Effector CD4-positive, alpha-beta T cell (primary cell): ENCODE data around the gene MTMR11.

Experiments
- DNase-seq: peaks from one replicate; pipeline ENCODE4 v3.0.0-alpha.2; 2020

The MTMR11 gene

DNA sequence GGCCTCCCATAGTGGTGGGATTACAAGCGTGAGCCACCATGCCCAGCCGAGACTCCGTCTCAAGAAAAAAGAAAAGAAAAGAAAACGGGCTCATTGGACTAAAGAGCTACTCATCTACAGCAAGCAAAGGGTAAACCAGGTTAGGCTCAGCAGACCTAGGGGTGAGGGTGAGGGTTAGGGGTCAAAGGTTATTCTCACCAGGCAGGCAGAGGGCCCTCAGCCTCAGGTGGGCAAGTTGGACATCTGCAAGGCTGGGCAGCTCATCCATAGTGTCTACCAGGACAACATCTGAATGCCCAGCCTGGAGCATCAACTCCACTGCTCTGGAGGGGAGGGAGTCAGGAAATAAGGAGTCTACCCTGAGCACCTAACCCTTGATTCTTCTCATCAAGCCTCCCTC lies 3.5 kb downstream of the MTMR11 start:
- DNase-seq, result no peak

DNA sequence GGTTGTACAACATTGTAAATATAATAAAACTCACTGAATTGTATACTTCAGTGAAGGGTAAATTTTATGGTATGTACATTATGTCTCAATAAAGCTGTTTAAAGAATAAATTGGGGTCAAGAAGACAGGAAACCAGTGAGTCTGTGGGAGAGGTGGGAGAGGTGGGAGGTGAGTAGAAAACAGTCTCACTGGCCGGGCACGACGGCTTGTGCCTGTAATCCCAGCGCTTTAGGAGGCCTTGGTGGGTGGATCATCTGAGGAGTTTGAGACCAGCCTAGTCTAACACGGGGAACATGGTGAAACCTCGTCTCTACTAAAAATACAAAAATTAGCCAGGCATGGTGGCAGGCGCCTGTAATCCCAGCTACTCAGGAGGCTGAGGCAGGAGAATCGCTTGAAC lies 4.2 kb downstream of the MTMR11 start:
- DNase-seq, result no peak

DNA sequence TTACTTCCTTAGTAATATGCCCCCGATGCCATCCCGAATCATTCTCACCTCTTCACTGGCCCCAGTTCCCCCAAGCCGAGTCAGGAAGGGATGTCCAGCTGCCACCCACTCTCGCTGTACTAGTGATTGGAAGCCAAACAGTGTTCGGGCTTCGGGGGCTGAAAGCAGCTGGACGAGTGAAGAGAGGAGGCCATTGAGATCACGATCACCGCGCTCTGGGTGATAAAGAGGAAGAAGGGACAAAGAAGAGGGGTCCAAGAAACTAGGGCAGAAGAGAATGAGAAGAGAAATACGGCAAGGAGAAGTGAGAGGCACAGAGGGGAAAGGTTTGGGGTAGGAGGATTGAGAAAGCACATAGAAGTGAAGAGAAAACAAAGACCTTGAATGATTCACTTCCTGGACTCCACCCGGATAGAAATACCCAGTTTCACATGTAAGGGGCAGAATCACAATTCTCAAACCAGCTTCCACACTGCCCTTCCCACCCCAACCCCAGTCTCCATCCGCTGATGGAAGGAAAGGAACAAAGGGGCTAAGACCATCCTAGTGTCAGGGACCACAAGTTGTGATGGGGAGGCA lies 5.4 kb downstream of the MTMR11 start:
- no peak for DNase-seq

DNA sequence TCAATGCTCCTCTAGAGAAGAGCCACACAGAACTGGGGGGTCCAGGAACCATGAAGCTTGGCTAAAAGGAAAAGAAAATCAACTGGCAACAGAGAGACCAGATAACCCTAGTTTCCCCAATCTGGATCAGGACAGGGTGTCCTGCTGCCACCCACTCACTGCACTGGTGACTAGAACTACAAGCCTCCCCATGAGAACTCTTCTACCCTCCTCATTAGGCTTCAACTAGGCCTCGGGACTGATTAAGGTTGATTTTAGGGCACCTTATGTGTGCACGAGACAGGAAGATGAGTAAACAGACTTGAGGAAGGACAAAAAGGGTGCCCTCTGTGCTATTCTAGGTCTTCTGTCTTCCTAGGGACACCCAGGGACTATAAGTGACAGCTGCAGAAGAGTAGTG lies 6.8 kb downstream of the MTMR11 start:
- DNase-seq, result no peak

DNA sequence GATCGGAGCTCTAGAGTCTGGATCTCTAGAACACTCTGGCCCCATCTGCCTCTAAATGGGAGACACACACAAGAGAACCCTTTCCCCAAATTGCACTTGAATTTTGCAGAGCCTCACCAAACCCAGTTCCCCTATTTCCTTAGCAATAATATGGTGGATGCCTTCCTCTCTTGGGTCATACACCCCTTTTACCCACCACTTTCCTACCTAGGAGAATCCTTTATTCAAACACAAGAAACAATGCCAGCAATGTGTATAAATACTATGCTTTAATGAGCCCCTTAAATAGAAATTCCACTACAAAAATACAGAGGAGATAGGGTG lies 8.3 kb downstream of the MTMR11 start:
- no peak for DNase-seq

DNA sequence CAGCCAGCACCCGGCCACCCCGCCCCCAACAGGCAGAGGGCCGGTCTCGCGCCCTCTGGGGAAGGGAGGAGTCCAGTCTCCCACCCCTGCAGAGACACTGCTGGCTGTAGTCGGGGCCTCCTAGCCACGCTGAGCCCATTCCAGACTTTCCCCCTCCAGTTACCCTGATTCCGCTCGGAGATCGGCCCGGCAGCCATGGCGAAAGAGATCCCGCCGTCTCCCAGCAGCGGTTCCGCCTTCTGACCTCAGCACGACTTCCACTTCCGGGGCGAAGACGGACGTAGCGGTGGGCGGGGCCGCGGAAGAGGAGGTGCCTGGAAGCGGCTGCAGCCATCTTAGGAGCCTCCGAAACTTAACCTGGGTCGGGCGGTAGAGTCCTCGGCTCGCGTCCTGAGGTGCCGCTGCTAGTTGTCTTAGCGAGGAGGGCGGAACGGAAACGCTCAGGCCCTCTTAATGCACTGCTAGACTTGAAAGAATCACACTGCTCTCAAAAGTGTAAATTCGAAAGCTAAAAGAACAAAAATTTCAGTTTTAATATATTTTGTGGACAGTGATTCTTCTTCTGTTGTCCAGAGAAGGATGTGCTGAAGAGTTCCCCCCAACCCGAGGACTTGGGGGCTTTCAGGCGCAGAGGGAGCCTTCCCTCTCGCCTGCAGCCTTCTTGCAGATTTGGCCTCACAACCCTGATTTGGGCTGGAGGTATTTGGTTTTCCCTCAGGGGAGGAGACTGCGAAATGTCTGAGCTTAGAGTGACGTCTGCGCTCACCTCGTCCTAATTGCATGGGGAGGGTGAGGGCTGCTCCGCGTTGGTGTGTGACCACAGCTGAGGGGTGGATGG lies 8.9 kb downstream of the MTMR11 start, which contains the start of gene SF3B4:
Gene SF3B4, minus strand, starts transcription at position 241 of the 838 bp plus-strand sequence. Its CDS starts 44 bp downstream, at position 197.
- peak; percentile 93 for DNase-seq

DNA sequence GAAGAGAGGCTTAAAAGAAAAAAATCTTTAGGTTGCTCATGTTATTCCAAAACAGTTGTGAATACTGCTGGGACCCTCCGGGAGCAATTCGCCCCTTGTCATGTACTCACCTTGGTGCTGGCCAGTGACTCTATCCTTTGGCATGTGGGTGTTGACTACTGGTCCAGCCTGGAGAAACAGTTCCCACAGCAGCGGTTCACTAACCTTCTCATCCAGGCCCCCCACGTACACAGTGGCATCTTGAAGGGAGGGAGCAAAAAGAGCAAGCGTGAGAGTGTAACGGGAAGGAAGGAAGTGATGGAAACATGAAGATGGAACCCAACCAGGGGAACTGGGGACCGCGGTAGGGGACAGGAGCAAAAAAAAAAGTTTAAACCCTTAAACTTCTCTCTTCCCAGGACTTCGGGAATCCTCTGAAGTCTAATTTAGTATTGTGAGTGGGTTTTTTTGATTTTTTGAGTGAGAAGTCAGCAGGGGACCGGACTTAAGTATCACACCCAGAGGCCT lies 9.6 kb downstream of the MTMR11 start:
- DNase-seq, result no peak

DNA sequence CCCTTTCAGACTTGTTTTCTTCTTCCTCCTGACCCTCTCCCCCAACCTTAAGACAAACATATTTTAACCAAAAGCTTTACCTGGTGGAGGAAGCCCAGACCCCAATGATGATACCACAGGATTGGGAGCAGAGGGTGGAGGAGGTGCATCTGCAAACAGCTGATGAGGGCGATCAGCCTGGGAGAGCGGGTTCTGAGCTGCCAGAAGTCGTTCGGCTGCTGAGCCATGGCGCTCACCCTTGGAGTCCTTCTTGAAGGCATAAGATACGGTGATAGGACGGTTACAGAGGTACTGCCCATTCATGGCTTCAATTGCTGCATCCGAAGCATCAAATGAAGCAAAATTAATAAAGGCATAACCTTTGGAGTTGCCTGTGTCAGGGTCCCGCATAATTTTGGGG lies 10.4 kb downstream of the MTMR11 start:
- no peak for DNase-seq

DNA sequence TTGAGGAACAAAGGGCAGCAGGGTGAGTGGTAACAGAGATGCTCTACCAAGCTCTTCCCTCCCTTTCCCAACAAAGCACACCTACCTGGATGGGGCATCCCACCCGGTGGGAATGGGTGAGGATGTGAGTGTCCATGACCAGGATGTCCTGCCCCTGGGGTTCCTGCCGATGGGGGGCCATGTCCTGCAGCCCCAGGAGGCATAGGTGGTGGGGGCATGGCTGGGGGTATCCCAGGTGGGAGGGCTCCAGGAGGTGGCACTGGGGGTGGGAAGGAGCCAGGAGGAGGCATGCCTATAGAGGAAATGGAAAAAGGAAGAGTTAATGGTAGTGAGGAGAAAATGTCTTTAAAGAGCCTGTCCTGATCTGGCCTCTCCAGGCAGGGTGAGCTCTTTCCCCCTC lies 10.9 kb downstream of the MTMR11 start:
- no peak for DNase-seq

DNA sequence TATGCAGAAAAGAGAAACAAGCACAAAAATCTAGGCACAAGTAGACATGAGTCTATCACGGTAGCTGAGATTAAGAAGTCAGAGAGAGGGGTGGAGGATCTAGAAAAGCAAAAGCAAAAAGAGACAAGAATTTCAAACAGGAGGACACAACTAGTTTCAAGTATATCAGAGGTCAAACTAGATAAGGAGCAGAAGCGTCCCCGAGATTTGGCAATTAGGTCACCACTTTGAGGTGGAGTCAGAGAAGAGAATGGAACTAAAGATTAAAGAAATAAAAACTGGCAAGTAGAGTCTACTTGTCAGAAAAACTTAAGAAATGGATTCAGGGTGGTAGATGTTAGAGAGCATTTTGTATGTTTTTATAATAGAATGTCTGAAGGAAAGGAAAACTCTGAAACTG lies 11.3 kb downstream of the MTMR11 start:
- DNase-seq, result no peak

DNA sequence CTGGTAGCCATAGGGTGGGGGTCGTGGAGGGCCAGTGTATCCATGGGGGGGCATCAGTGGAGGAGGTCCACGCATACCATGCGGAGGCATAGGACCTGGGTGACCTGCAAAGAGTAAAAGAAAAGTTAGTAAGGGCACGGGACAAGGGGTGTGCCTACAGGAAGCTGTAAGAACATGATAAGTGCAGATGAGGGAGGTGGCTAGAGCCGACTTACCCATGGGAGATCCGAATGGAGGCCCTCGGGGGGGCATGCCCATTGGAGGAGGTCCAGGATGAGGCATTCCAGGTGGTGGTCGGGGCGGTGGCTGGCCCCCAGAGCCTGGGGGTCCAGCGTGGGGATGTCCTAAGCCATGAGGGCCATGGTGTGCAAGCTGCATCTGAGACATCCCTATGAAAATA lies 13.1 kb downstream of the MTMR11 start:
- DNase-seq, result no peak

DNA sequence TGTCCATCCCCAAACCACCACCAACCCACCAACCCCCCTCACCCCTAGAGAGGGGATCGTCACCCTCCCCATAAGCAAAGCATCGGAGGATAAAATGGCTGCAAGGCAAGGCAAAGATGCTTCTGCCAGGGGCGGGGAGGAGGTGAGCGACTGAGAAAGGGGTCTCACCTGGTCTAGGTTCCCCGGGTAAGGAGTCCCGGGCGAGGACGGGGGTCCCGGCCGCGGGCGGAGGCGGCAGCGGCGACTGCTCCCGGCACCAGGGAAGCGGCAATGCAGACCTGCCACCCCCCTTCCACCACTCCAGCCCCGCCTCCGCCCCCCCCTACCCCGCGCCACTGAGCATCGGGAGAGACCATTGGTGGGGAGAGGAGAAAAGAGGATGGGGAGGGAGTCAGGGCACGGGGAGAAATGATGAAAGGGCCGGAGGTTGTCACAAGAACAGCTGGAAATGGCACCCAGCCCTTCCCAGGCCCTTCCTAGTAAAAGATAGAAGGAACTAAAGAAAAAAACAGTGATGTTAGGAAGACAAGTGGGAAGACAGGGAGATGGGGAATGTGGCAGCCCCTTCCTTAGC lies 19.0 kb downstream of the MTMR11 start, which contains the start of gene SV2A:
Gene SV2A, minus strand, starts transcription at position 274 of the 574 bp plus-strand sequence. CDS start 4,004 bp downstream, outside the sequence.
- DNase-seq, result peak; percentile 27

DNA sequence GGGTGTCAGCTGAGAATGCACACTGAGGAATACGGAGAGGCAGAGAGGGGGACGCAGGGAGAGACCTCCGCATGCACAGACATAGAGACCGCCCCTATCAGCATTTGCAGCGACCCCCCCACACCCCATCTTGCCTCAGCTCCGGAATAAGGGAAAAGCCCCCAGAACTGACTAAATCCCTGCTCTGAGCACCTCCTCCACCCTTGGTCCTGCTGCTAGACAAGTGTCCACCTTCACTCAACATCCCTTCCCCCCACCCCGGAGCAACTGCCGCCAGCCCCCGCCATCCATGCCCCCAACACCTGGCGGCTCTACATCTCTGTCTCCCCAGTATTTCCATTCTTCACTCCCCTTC lies 19.8 kb downstream of the MTMR11 start:
- no peak for DNase-seq

DNA sequence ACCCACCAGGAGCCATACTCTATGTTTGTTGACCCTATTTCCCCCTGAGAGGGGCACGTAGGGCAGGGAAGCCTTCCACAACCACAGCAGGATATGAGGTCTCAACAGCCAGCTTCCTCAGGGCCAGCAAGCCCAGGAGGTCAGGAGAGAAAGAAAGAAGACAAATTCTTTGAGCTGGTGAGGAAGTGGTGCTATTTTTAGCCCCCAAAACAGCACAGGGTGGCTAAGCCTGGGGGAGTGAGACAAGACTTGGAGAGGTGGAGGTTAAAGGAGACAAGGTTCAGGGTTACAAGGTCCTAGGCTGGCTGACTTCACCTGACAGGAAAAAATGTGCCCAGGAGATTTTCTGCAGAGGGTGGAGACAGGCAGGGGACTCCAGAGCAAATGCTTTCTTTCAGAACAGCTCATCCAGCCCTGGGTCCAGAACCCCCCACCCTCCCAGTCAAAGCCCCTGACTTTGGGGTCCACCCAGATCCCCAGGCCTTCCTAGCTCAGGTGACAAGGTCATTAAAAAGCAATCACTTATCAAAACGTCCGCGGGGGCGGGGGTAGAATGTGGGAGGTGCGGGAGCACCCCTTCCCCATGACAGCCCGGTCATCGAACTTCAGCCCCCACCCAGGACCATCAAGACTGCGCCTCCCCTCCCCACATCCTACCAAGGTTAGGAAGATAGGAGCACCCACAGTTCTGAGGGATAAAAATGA lies 20.3 kb downstream of the MTMR11 start:
- no peak for DNase-seq

DNA sequence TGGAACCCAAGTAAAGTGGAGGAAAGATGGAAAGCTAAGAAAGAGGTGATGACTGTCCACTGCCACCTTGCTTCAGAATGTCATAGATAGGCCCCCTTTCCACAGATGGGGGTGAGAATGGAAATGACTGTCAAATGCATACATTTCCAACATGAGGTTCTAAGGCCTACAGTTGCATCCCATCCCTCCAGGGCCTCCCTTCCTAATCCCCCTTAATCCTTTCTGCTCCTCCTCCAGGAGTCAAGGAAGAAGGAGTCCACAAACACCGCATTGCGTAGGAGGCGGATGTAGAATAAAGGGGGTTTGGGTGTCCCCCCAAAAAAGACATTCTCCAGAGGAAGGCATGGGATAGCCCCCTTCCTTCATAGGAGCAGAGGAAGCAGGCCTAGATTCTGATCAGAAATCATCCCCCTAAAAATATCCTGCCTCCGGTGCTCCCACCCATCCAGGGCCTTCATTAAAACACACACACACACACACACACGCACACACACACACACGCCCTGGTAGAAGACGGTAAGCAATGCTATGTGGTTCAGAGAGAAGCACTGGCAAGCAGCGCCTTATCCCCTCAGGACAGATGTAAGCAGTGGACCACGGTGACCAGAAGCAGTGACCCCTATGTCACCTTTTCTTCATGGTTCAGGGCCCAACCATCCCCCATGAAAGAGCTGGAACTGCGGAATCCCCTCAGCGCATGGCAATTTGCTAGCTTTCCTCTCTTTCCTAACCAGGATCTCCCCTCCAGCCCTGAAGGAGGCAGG lies 21.1 kb downstream of the MTMR11 start:
- DNase-seq, result no peak

DNA sequence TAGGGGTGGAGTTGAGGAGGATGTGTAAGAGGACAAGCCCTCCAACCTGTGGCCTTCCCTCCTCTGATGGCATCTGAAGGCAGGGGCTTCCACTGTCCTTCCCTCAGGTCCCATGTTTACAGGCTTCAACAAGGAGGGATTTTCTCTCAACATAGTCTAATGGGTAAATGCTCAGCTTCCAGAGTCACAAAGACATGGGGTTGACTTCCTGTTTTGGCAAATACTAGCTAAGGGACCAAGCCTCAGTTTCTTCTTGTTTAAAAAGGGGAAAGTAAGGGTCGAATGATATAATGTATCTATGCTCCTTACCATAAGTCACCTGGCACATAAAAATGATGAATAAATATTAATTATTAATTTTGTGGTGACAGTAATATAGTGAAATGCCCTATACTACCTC lies 22.1 kb downstream of the MTMR11 start:
- no peak for DNase-seq

DNA sequence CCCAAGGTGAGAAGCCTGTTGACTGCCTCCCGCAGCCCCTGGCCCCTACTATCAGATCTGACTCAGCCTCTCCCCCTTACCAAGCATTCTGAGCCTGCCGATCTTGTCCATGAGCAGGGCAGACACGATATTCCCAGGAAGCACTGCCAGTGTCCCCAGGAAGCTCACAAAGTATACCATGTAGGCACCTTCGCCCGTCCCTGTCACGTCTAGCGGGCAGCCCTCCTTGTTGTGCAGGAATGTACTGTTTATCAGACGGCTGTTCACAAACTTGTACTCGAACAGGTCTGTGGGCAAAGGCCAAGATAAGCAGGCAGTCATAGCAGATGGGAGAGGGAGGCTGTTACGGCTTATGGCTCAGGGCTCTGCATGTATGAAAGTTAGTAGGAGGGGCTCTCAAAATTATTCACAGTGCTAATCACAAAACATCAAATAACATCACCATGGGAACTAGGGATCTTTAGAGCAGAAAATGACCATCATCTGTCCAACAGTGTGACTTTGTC lies 30.1 kb downstream of the MTMR11 start:
- DNase-seq, result no peak

DNA sequence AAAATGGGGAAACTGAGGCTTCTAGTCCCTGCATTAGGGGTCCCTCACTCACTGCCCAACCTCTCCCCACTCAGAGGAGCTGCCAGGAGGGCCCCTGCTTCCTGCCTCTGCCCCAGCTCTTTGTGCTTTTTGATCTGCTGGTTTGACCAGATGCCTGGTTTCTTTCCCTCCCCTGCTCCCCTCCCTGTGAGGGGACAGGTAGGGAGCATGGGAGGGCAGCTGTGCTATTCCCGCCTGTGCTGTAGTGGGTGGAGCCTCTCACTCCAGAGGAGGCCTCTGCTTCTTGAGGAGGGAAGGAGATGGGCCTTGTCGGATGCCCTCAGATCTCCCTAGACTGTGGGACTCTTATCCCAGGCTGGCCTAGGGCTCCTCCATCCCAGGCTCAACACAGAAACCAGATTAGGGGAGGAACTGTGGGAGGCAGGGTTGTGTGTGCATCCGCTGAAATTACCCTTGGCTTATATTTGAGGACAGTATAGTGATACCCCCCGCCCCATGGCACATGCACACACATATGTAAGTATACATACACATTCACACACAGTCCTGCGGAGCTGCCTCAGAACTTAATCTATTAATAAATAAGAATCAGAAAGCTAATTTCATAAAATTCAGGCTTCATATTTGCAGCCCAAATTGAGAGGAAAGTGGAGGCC lies 32.7 kb downstream of the MTMR11 start:
- no peak for DNase-seq

DNA sequence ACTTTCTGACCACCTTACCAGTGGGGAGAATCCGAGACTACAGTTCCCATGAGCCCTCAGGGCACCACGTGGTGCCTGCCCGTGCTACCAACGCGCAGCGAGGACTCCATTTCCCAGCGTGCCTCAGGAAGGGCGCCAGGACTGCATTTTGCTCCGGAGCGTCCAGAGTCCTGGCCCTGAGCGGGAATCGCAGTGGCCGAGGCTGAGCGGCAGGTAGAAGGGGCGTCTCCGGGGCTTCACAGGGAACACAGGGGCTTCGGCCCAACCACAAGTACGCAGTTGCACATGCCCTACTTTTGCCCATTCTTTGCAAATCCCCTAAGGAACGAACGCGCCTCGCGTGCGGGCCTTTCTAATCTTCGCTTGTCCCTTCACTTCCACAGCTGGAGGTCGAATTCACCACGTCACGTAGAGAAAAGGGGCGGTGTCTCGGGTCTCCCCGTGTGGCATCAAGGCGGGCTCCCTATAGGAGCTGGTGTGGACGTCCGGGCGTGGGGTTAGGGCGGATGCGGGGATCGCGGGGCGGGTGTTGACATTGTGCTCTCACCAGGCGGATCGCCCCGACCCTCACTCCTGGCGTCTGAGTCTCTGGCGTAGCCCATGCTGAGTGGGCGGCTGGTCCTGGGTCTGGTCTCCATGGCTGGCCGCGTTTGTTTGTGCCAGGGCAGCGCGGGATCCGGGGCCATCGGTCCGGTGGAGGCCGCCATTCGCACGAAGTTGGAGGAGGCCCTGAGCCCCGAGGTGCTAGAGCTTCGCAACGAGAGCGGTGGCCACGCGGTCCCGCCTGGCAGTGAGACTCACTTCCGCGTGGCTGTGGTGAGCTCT lies 37.0 kb downstream of the MTMR11 start, which contains the start of gene BOLA1:
Gene BOLA1, plus strand, starts transcription at position 109 of the 825 bp plus-strand sequence. Its CDS starts 492 bp downstream, at position 601.
- DNase-seq, result peak; percentile 78

DNA sequence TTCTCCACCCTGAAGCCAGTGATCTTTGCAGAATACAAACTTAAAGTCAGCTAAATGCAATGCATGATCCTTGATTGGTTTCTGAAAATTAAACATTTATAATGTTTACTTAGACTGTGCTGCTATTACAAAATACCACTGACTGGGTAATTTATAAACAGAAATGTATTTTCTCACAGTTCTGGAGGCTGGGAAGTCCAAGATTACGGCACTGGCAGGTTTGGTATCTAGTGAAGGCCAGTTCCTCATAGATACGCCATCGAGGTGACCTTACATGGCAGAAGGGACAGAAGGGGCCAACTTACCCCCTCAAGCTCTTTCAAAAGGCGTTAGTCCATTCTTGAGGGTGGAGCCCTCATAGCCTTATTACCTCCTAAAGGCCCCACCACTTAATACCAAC lies 40.1 kb downstream of the MTMR11 start:
- DNase-seq, result no peak

DNA sequence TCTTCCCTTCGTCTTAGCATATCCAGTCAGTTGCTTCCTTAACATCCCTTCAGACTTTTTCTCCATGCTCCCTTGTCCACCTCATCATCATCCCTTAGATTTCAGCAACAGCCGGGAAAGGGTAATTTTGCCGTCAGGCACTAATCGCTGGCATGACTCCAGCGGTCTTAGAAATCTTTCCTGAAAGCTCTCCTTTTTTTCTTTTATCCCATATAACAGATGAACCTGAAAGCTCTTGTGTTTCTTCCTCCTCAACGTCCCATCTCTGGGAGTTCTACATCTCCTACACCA lies 47.7 kb downstream of the MTMR11 start:
- DNase-seq, result no peak
